Kidney epithelial cell (primary cell): ENCODE measurements around the gene NANOS1. TPM values are rescaled to one million over a fixed set of nuclear protein-coding genes. Genes with fewer than 3 reads are reported as not detected.
"Not testable (repeated sequence)": the region's sequence is repeated elsewhere in the genome, so short reads cannot be mapped to it uniquely, and the experiment has no call there.

ENCODE experiments used
- DNase-seq: peaks from one replicate; pipeline ENCODE4 v3.0.0-alpha.2; 2010; ENCODE audit warnings: low read depth
- H3K27me3 ChIP-seq: 2 replicates; pipeline ENCODE4 v1.6.0; 2011; ENCODE audit warnings: low read length; ENCODE audit not compliant: control insufficient read depth, insufficient read depth
- H3K36me3 ChIP-seq: 2 replicates; pipeline ENCODE4 v1.5.1; 2011; ENCODE audit warnings: low read length; ENCODE audit not compliant: control insufficient read depth, insufficient read depth
- H3K4me3 ChIP-seq: 2 replicates; pipeline ENCODE4 v1.5.1; 2011; ENCODE audit warnings: low read depth, mild to moderate bottlenecking, control low read depth, low read length
- total RNA-seq: library from RNA; depleted of rRNA; stranded (reverse); fragments of >200 nt; gene quantifications from 2 replicates; pipeline ENCODE4 v1.2.3, GENCODE V29; 2015
- TF ChIP-seq, protein P1 (sequence below): IDR thresholded peaks from 2 replicates; pipeline ENCODE4 v1.5.1; 2011; ENCODE audit warnings: mild to moderate bottlenecking, moderate library complexity, low read length, control low read depth, inconsistent platforms; ENCODE audit not compliant: insufficient read depth, poor library complexity, severe bottlenecking

Gene NANOS1
- total RNA-seq, 1 donor from 2014 or later: 0.88 TPM

DNA sequence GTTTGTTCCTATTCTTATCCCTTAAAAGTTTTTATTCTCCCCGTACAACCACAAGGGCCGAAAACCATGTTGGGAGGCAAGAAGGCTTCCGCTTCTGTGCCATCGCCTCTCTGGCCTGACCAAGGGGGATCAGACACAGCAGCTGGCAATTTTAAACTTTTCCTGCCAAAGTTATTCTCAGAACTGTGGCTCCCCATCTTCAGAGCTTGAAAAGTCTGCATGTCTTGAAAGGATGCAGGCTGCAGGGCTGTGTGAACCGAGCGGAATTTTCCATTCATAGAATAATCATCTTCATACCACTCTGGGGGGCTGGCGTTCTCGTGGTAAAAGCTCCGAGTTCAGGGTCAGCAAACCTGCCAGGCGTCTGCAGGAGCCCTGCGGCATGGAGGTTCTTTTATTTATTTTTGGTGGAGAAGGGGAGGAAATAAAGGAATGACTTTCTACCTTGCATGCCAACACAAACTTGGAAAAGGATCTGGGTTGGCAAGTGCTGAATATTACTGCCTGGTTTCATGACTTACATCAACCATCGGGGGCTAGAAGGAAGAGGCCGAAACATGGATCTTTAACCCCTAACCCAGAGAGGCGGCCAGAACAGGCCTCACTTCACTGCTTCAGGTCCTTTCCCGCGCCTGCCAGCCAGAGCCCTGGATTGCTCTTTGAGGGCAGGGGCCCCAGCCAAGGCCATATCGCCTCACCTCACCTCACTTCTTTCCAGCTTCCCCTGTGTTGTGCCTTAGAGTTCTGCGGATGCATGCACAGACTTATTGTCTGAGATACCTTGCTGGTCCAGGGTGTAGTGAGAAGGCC lies 3.0 kb upstream of the NANOS1 start:
- Histone ChIP-seq H3K27me3 (no peaks in the 10 kb centered on the region), H3K36me3 (no peaks in the 10 kb centered on the region), H3K4me3 (no peak overlapping the region)
- TF ChIP-seq, protein P1, sequence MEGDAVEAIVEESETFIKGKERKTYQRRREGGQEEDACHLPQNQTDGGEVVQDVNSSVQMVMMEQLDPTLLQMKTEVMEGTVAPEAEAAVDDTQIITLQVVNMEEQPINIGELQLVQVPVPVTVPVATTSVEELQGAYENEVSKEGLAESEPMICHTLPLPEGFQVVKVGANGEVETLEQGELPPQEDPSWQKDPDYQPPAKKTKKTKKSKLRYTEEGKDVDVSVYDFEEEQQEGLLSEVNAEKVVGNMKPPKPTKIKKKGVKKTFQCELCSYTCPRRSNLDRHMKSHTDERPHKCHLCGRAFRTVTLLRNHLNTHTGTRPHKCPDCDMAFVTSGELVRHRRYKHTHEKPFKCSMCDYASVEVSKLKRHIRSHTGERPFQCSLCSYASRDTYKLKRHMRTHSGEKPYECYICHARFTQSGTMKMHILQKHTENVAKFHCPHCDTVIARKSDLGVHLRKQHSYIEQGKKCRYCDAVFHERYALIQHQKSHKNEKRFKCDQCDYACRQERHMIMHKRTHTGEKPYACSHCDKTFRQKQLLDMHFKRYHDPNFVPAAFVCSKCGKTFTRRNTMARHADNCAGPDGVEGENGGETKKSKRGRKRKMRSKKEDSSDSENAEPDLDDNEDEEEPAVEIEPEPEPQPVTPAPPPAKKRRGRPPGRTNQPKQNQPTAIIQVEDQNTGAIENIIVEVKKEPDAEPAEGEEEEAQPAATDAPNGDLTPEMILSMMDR: no peak
- DNase-seq: no peak

DNA sequence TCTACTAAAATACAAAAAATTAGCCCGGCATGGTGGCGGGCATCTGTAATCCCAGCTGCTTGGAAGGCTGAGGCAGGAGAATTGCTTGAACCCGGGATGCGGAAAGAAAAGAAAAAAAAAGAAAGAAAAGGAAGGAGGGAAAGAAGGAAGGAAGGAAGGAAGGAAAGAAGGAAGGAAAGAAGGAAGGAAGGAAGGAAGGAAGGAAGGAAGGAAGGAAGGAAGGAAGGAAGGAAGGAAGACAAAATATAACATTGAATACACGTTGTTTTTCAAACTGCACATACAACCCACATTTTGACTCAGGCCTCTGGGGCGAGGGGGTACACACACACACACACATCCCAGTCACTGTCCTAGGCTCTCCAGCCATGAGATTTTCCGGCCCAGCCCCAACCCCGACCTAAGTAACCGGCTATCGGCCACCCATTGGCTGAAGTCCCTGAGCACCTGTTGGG lies 1.0 kb upstream of the NANOS1 start:
- not testable (repeated sequence) for H3K36me3 ChIP-seq, H3K4me3 ChIP-seq, DNase-seq, H3K27me3 ChIP-seq

DNA sequence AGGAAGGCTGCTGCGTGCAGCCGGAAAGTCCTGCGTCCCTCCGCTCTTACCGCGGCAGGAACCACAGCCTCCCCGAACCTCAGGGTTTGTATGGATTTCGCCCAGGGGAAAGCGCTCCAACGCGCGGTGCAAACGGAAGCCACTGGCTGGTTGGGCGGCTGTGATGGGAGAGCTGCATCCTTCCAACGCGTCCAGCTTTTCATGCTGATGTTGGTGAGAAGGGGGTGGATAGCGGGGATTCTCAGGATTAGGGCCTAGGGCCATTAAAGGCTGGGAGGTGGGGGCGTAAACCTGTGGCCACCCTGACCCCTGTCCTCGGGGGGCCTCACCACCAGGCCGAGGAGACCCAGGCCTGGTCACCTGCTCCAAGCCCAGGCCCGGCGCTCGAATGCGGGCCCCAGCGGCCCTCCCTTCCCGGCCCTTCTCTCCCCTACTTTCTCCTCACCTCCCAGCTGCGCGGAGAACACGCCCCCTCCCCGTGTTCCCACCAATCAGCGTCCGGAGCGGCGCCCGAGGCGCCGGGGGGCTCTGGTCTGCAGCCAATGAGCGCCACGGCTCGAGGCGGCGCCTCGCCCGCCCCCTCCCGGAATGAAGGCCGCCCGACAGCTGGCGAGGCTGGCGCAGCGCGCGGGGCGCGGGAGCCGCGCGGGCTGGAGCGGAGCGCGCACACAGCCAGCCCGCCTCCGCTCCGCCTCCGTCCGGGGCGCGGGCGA lies 458 bp upstream of the NANOS1 start:
- TF ChIP-seq, protein P1: no peak
- Histone ChIP-seq H3K27me3 (no peaks in the 10 kb centered on the region), H3K4me3 (peak overlapping the region; percentile 3), H3K36me3 (no peaks in the 10 kb centered on the region)
- no peak for DNase-seq

DNA sequence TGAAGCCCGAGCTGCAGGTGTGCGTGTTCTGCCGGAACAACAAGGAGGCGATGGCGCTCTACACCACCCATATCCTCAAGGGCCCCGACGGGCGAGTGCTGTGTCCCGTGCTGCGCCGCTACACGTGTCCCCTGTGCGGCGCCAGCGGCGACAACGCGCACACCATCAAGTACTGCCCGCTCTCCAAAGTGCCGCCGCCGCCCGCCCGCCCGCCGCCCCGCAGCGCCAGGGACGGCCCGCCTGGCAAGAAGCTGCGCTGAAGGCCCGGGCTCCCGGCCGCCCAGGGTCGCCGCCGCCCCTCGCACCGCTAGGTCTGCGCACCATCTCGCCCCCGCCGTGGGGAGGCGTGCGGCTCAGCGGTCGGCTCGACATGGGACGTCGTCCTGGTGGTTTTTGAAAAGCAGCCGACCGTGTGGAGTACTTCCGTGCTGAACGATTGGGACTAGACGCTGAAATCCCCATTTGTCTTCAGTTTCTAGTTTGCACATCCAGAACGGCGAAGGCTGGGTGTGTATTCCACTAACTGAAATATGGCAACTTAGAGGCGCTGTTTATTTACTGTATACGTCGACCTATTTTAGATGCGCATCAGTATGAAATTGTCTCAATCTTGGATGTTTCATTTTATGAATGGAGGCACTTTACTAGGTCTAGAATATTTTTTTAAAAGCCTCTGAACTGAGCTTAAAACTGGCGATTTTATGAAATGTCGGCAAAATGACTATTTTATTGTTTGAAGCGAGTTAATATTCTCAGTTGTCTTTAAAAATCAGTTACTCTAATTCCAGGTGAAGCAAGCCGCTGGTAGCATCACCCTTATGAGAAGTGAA lies 1.1 kb downstream of the NANOS1 start:
- H3K27me3 ChIP-seq: no peaks in the 10 kb centered on the region
- TF ChIP-seq, protein P1: no peak
- H3K36me3 ChIP-seq: no peaks in the 10 kb centered on the region
- peak overlapping the region; percentile 34 for H3K4me3 ChIP-seq
- DNase-seq: no peak

DNA sequence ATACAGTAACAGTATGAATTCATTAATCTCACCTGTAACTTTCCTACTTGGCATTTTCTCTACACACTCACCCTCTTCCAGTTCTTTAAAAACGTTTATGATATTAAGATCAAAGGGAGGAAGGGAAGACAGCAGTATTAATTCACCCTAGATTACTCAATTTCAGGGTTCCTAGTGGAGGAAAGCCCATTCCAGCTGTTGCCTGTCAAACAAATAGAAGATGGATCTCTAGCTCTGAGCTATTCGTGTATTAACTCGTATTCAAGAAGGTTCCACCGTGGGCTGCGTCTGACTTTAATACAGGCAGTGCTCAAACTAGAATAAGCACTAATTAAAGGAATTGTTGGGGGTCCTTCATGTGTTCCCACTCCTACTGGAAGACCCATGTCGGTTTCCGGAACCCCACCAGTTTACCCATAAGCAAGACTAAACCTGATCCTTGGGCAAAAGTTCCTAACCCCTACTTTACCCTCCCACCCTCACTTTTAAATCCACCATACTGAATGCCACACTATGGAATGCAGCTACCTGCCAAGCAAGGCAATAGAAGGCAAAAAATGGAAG lies 2.1 kb downstream of the NANOS1 start:
- no peaks in the 10 kb centered on the region for H3K36me3 ChIP-seq
- H3K27me3 ChIP-seq: no peaks in the 10 kb centered on the region
- no peak for DNase-seq
- TF ChIP-seq, protein P1: no peak
- H3K4me3 ChIP-seq: no peak overlapping the region
